Mesenchymal stem cell (in vitro differentiated cells and primary cell): ENCODE measurements around the gene SMIM12.

Experiments
- DNase-seq: peaks from one replicate; pipeline ENCODE4 v3.0.0-alpha.2; 2013
- H2AFZ ChIP-seq: one replicate; pipeline ENCODE4 v1.6.1; 2013; ENCODE audit warnings: low read depth, mild to moderate bottlenecking, control low read depth, inconsistent platforms, low read length, moderate library complexity
- H2AK5ac ChIP-seq: 2 replicates; pipeline ENCODE4 v1.6.1; 2013; ENCODE audit warnings: low read length, moderate library complexity, mild to moderate bottlenecking, inconsistent platforms; ENCODE audit not compliant: severe bottlenecking
- H2BK120ac ChIP-seq: one replicate; pipeline ENCODE4 v1.6.1; 2013; ENCODE audit warnings: low read depth, mild to moderate bottlenecking, inconsistent platforms, low read length, moderate library complexity
- H2BK12ac ChIP-seq, 2 experiments: one replicate each; pipeline ENCODE4 v1.6.1; 2013; ENCODE audit warnings: inconsistent platforms in 2 of 2, low read length in 2 of 2, mild to moderate bottlenecking in 2 of 2, moderate library complexity in 2 of 2, control low read depth in 1 of 2
- H2BK15ac ChIP-seq: one replicate; pipeline ENCODE4 v1.6.1; 2013; ENCODE audit warnings: mild to moderate bottlenecking, low read depth, inconsistent platforms; ENCODE audit not compliant: poor library complexity, severe bottlenecking
- H2BK5ac ChIP-seq: 2 replicates; pipeline ENCODE4 v1.6.1; 2013; ENCODE audit warnings: low read depth, mild to moderate bottlenecking, low read length, control low read depth, inconsistent platforms; ENCODE audit not compliant: poor library complexity, severe bottlenecking
- H3K14ac ChIP-seq, 2 experiments: one replicate each; pipeline ENCODE4 v1.6.1; 2013; ENCODE audit warnings: inconsistent platforms in 2 of 2, low read length in 2 of 2, control low read depth in 1 of 2, mild to moderate bottlenecking in 1 of 2, moderate library complexity in 1 of 2
- H3K18ac ChIP-seq, 2 experiments: one replicate each; pipeline ENCODE4 v1.6.1; 2013; ENCODE audit warnings: inconsistent platforms in 2 of 2, low read length in 2 of 2, control low read depth in 1 of 2, low read depth in 1 of 2, mild to moderate bottlenecking in 1 of 2
- H3K23ac ChIP-seq, 2 experiments: one replicate each; pipeline ENCODE4 v1.6.1; 2013; ENCODE audit warnings: inconsistent platforms in 2 of 2, low read length in 2 of 2, mild to moderate bottlenecking in 2 of 2, moderate library complexity in 2 of 2, control low read depth in 1 of 2
- H3K27ac ChIP-seq: 2 replicates; pipeline ENCODE4 v1.5.1; 2013; ENCODE audit warnings: mild to moderate bottlenecking, moderate library complexity, low read length, control low read depth, inconsistent platforms; ENCODE audit not compliant: poor library complexity, severe bottlenecking
- H3K27me3 ChIP-seq, 2 experiments: 2 replicates each; pipeline versions ENCODE4 v1.6.1 to v1.7.0; 2013; ENCODE audit warnings: low read length in 2 of 2, mild to moderate bottlenecking in 2 of 2, moderate library complexity in 2 of 2, control low read depth in 1 of 2, inconsistent platforms in 1 of 2; ENCODE audit not compliant: control insufficient read depth in 1 of 2, insufficient read depth in 1 of 2
- H3K36me3 ChIP-seq, 2 experiments: 2 replicates each; pipeline versions ENCODE4 v1.6.1 to v1.7.0; 2013; ENCODE audit warnings: low read length in 2 of 2, control low read depth in 1 of 2, inconsistent platforms in 1 of 2, low read depth in 1 of 2, mild to moderate bottlenecking in 1 of 2; ENCODE audit not compliant: insufficient read depth in 2 of 2, control insufficient read depth in 1 of 2
- H3K4ac ChIP-seq, 2 experiments: one replicate each; pipeline ENCODE4 v1.6.1; 2013; ENCODE audit warnings: inconsistent platforms in 2 of 2, low read length in 2 of 2, mild to moderate bottlenecking in 2 of 2, moderate library complexity in 2 of 2, control low read depth in 1 of 2, low read depth in 1 of 2
- H3K4me1 ChIP-seq: 2 replicates; pipeline ENCODE4 v1.6.1; 2013; ENCODE audit warnings: low read depth, low read length, control low read depth; ENCODE audit not compliant: control insufficient read depth, insufficient read depth
- H3K4me2 ChIP-seq: 2 replicates; pipeline ENCODE4 v1.6.1; 2013; ENCODE audit warnings: low read length, mild to moderate bottlenecking, inconsistent platforms; ENCODE audit not compliant: poor library complexity, severe bottlenecking
- H3K4me3 ChIP-seq, 2 experiments: 2 replicates each; pipeline versions ENCODE4 v1.5.1 to v1.7.0; 2013; ENCODE audit warnings: low read length in 2 of 2, mild to moderate bottlenecking in 2 of 2, control low read depth in 1 of 2, low read depth in 1 of 2; ENCODE audit not compliant: insufficient read depth in 1 of 2
- H3K79me1 ChIP-seq: replicated peaks from 2 replicates; pipeline ENCODE4 v1.6.1; 2013; ENCODE audit warnings: mild to moderate bottlenecking, control low read depth, low read length, inconsistent platforms; ENCODE audit not compliant: poor library complexity, severe bottlenecking
- H3K9ac ChIP-seq: 2 replicates; pipeline ENCODE4 v1.7.0; 2013; ENCODE audit warnings: mild to moderate bottlenecking, low read length, moderate library complexity
- H3K9me3 ChIP-seq: 2 replicates; pipeline ENCODE4 v1.7.0; 2013; ENCODE audit warnings: mild to moderate bottlenecking, low read length; ENCODE audit not compliant: control insufficient read depth
- H4K8ac ChIP-seq: one replicate; pipeline ENCODE4 v1.6.1; 2013; ENCODE audit warnings: inconsistent platforms, mild to moderate bottlenecking, low read length, moderate library complexity
- H4K91ac ChIP-seq: one replicate; pipeline ENCODE4 v1.6.1; 2013; ENCODE audit warnings: mild to moderate bottlenecking, low read length, inconsistent platforms
- WGBS: methylation state at CpG from one replicate; pipeline ENCODE4 v1.1.7; 2013; ENCODE audit warnings: mixed read lengths; 5-methylcytosine and 5-hydroxymethylcytosine counted together

Gene SMIM12

GRCh38 chr1:34844252-34844634 is 15.3 kb downstream of the SMIM12 start:
- H3K4me1 ChIP-seq: peaks cover 2% of the 10 kb centered on the region
- no peak overlapping the region for H4K8ac ChIP-seq
- H2AFZ ChIP-seq: no peak overlapping the region
- H2AK5ac ChIP-seq: no peak overlapping the region
- WGBS: 78% methylated on average over 3 of the region's 4 CpGs
- no peak overlapping the region for H3K18ac ChIP-seq
- DNase-seq: no peak
- no peak overlapping the region for H3K14ac ChIP-seq
- no peak overlapping the region for H2BK5ac ChIP-seq
- no peak overlapping the region for H3K4ac ChIP-seq
- H2BK15ac ChIP-seq: no peak overlapping the region
- H3K27me3 ChIP-seq: no peaks in the 10 kb centered on the region
- no peak overlapping the region for H3K27ac ChIP-seq
- no peaks in the 10 kb centered on the region for H3K9me3 ChIP-seq
- no peak overlapping the region for H3K4me2 ChIP-seq
- no peak overlapping the region for H3K9ac ChIP-seq
- peaks cover 28% of the 10 kb centered on the region for H3K79me1 ChIP-seq
- H2BK12ac ChIP-seq: no peak overlapping the region
- H3K23ac ChIP-seq: no peak overlapping the region
- no peak overlapping the region for H3K4me3 ChIP-seq
- no peak overlapping the region for H2BK120ac ChIP-seq
- H4K91ac ChIP-seq: no peak overlapping the region
- peaks cover 4 to 14% of the 10 kb centered on the region in 2 experiments for H3K36me3 ChIP-seq

GRCh38 chr1:34843392-34844251 is 15.9 kb downstream of the SMIM12 start:
- Histone ChIP-seq H2BK5ac (no peak overlapping the region), H2BK120ac (no peak overlapping the region), H3K18ac (no peak overlapping the region), H3K4me1 (peaks cover 2% of the 10 kb centered on the region), H3K9me3 (no peaks in the 10 kb centered on the region), H3K4me3 (no peak overlapping the region), H2BK15ac (no peak overlapping the region), H3K36me3 (peaks cover 4 to 8% of the 10 kb centered on the region in 2 experiments), H2AFZ (no peak overlapping the region), H3K27me3 (no peaks in the 10 kb centered on the region), H3K9ac (no peak overlapping the region), H4K8ac (no peak overlapping the region), H3K23ac (no peak overlapping the region), H3K27ac (no peak overlapping the region), H3K4me2 (no peak overlapping the region), H2BK12ac (no peak overlapping the region), H3K79me1 (peaks cover 24% of the 10 kb centered on the region), H4K91ac (no peak overlapping the region), H2AK5ac (no peak overlapping the region), H3K14ac (no peak overlapping the region), H3K4ac (no peak overlapping the region)
- WGBS: 59% methylated on average over 13 of the region's 14 CpGs
- DNase-seq: no peak

GRCh38 chr1:34842952-34843371 is 16.6 kb downstream of the SMIM12 start:
- H3K79me1 ChIP-seq: peaks cover 19% of the 10 kb centered on the region
- H3K4me2 ChIP-seq: no peak overlapping the region
- H4K8ac ChIP-seq: no peak overlapping the region
- no peak overlapping the region for H3K18ac ChIP-seq
- no peak overlapping the region for H2AK5ac ChIP-seq
- no peak overlapping the region for H3K14ac ChIP-seq
- 81% methylated on average over 4 of the region's 4 CpGs for WGBS
- H2BK12ac ChIP-seq: no peak overlapping the region
- no peak overlapping the region for H2BK120ac ChIP-seq
- H3K4me3 ChIP-seq: no peak overlapping the region
- H4K91ac ChIP-seq: no peak overlapping the region
- DNase-seq: no peak
- no peak overlapping the region for H3K9ac ChIP-seq
- no peaks in the 10 kb centered on the region for H3K27me3 ChIP-seq
- peaks cover 2% of the 10 kb centered on the region for H3K4me1 ChIP-seq
- H2AFZ ChIP-seq: no peak overlapping the region
- H2BK15ac ChIP-seq: no peak overlapping the region
- no peaks in the 10 kb centered on the region for H3K9me3 ChIP-seq
- H3K27ac ChIP-seq: no peak overlapping the region
- peaks cover 2 to 4% of the 10 kb centered on the region in 2 experiments for H3K36me3 ChIP-seq
- no peak overlapping the region for H2BK5ac ChIP-seq
- H3K4ac ChIP-seq: no peak overlapping the region
- H3K23ac ChIP-seq: no peak overlapping the region

DNA sequence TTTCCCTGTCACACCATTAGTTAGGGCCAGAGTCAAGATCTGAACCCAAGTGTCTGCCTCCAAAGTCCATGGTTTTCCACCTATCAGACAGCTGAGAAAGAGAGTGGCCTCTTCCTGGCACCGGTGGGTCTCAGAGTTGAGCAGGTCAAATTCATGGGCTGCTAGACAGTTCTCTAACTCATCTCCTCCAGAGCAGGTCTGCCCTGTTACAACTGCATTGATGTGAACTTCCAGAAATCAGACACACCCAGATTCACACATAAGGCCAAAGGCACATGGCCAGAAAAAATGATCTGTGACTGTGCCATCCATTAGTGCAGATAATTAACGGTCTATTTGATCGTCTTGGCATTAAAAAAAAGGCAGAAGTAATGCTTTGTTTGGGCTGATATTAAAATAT is 17.5 kb downstream of the SMIM12 start:
- no peak overlapping the region for H2AK5ac ChIP-seq
- no peak for DNase-seq
- peaks cover 0 to 1% of the 10 kb centered on the region in 2 experiments for H3K36me3 ChIP-seq
- no peak overlapping the region for H2AFZ ChIP-seq
- no peak overlapping the region for H3K14ac ChIP-seq
- H3K4me2 ChIP-seq: no peak overlapping the region
- H2BK5ac ChIP-seq: no peak overlapping the region
- H2BK120ac ChIP-seq: no peak overlapping the region
- H4K8ac ChIP-seq: no peak overlapping the region
- H3K9ac ChIP-seq: no peak overlapping the region
- no peak overlapping the region for H3K27ac ChIP-seq
- H3K9me3 ChIP-seq: no peaks in the 10 kb centered on the region
- WGBS: 82% methylated on average over 1 of the region's 3 CpGs
- no peak overlapping the region for H2BK12ac ChIP-seq
- H3K4ac ChIP-seq: no peak overlapping the region
- H3K4me3 ChIP-seq: no peak overlapping the region
- no peak overlapping the region for H3K18ac ChIP-seq
- H4K91ac ChIP-seq: no peak overlapping the region
- H3K79me1 ChIP-seq: peaks cover 13% of the 10 kb centered on the region
- H3K27me3 ChIP-seq: no peaks in the 10 kb centered on the region
- no peak overlapping the region for H2BK15ac ChIP-seq
- H3K23ac ChIP-seq: no peak overlapping the region
- H3K4me1 ChIP-seq: peaks cover 2% of the 10 kb centered on the region
